Neural cell (in vitro differentiated cells): Measurements from ENCODE around the gene SMTN. TPM values are rescaled to one million over a fixed set of nuclear protein-coding genes. Genes with fewer than 3 reads are reported as not detected.

ENCODE experiments used
- H2AFZ ChIP-seq: fragments of 200-600, 300-800 bp; sonication (generic), shearing (Covaris generic); 2 replicates; pipeline ENCODE4 v1.6.0; 2014; ENCODE audit warnings: low read depth, mild to moderate bottlenecking, antibody characterized with exemption, low read length, moderate library complexity
- H3F3A ChIP-seq: fragments of 200-600 bp; shearing (Covaris generic); 2 replicates; pipeline ENCODE4 v1.6.1; 2016; ENCODE audit warnings: mild to moderate bottlenecking, moderate library complexity, mixed read lengths, antibody characterized with exemption, low read length; ENCODE audit not compliant: insufficient read depth, poor library complexity, severe bottlenecking
- H3K27ac ChIP-seq: fragments of 200-600, 300-800 bp; sonication (generic), shearing (Covaris generic); 2 replicates; pipeline ENCODE4 v1.5.1; 2014; ENCODE audit warnings: mild to moderate bottlenecking, low read length, moderate library complexity
- H3K27me3 ChIP-seq: fragments of 300-800, 200-600 bp; sonication (generic), shearing (Covaris generic); 2 replicates; pipeline ENCODE4 v1.6.0; 2014; ENCODE audit warnings: mild to moderate bottlenecking, low read depth, low read length, moderate library complexity; ENCODE audit not compliant: insufficient read depth
- H3K36me3 ChIP-seq: fragments of 300-800, 200-600 bp; sonication (generic), shearing (Covaris generic); 2 replicates; pipeline ENCODE4 v1.5.1; 2014; ENCODE audit warnings: mild to moderate bottlenecking, antibody characterized with exemption, low read length, moderate library complexity; ENCODE audit not compliant: insufficient read depth
- H3K4me2 ChIP-seq: fragments of 300-800, 200-600 bp; sonication (generic), shearing (Covaris generic); 2 replicates; pipeline ENCODE4 v1.6.0; 2014; ENCODE audit warnings: mild to moderate bottlenecking, low read length
- H3K4me3 ChIP-seq: fragments of 300-800, 200-600 bp; sonication (generic), shearing (Covaris generic); 2 replicates; pipeline ENCODE4 v1.5.1; 2014; ENCODE audit warnings: mild to moderate bottlenecking, low read length, moderate library complexity
- H3K79me2 ChIP-seq: fragments of 200-600 bp; shearing (Covaris generic); replicated peaks from 2 replicates; pipeline ENCODE4 v1.6.0; 2014; ENCODE audit warnings: mild to moderate bottlenecking, low read length, moderate library complexity; ENCODE audit not compliant: insufficient read depth
- H3K9ac ChIP-seq: fragments of 300-800, 200-600 bp; sonication (generic), shearing (Covaris generic); 2 replicates; pipeline ENCODE4 v1.6.1; 2016; ENCODE audit warnings: mild to moderate bottlenecking, low read length, mixed read lengths
- H3K9me2 ChIP-seq: fragments of 200-600 bp; shearing (Covaris generic); 2 replicates; pipeline ENCODE4 v1.6.1; 2016; ENCODE audit warnings: mild to moderate bottlenecking, low read length, mixed read lengths; ENCODE audit not compliant: insufficient read depth
- H3K9me3 ChIP-seq: fragments of 200-600, 300-800 bp; sonication (generic), shearing (Covaris generic); 2 replicates; pipeline ENCODE4 v1.6.1; 2016; ENCODE audit warnings: mild to moderate bottlenecking, mixed run types, low read length, moderate library complexity, mixed read lengths
- H4K20me1 ChIP-seq: fragments of 200-600 bp; shearing (Covaris generic); 2 replicates; pipeline ENCODE4 v1.6.1; 2016; ENCODE audit warnings: mild to moderate bottlenecking, mixed run types; ENCODE audit not compliant: insufficient read depth
- EP300 ChIP-seq: fragments of 450-650 bp; conservative IDR thresholded peaks from 2 replicates; pipeline ENCODE4 v1.6.1; 2014; ENCODE audit warnings: antibody characterized with exemption, mild to moderate bottlenecking, moderate library complexity; ENCODE audit not compliant: poor library complexity, severe bottlenecking
- EZH2 ChIP-seq: fragments of 200-600, 300-800 bp; shearing (Covaris generic), sonication (generic); IDR thresholded peaks from 2 replicates; pipeline ENCODE4 v1.6.1; 2014; ENCODE audit warnings: antibody characterized with exemption, low read length, borderline replicate concordance, mild to moderate bottlenecking; ENCODE audit not compliant: insufficient read depth, poor library complexity, severe bottlenecking
- MXI1 ChIP-seq: fragments of 450-650 bp; conservative IDR thresholded peaks from 2 replicates; pipeline ENCODE4 v1.6.1; 2014; ENCODE audit warnings: antibody characterized with exemption, mild to moderate bottlenecking; ENCODE audit not compliant: poor library complexity, severe bottlenecking
- POLR2AphosphoS5 ChIP-seq: IDR thresholded peaks from 2 replicates; pipeline ENCODE4 v1.6.1; 2012
- RAD21 ChIP-seq: fragments of 450-650 bp; conservative IDR thresholded peaks from 2 replicates; pipeline ENCODE4 v1.6.1; 2014; ENCODE audit warnings: antibody characterized with exemption, mild to moderate bottlenecking, moderate library complexity
- REST ChIP-seq: IDR thresholded peaks from 2 replicates; pipeline ENCODE4 v1.6.1; 2012; ENCODE audit warnings: borderline replicate concordance
- SMC3 ChIP-seq: fragments of 450-650 bp; conservative IDR thresholded peaks from 2 replicates; pipeline ENCODE4 v1.6.1; 2014; ENCODE audit warnings: antibody characterized with exemption, mild to moderate bottlenecking, moderate library complexity; ENCODE audit not compliant: poor library complexity
- TAF1 ChIP-seq: IDR thresholded peaks from 2 replicates; pipeline ENCODE4 v1.6.1; 2012; ENCODE audit warnings: low read depth
- polyA plus RNA-seq: library from polyadenylated mRNA; depleted of rRNA; stranded (reverse); fragments of >200 nt; gene quantifications from 2 replicates; pipeline ENCODE4 v1.2.3, GENCODE V29; 2014
- TF ChIP-seq, protein P1 (sequence below): fragments of 450-650 bp; IDR thresholded peaks from 2 replicates; pipeline ENCODE4 v1.5.1; 2014; ENCODE audit warnings: antibody characterized with exemption, mild to moderate bottlenecking, moderate library complexity; ENCODE audit not compliant: poor library complexity, severe bottlenecking

SMTN gene
- polyA plus RNA-seq, 1 donor from 2014 or later = 3.4 TPM

DNA sequence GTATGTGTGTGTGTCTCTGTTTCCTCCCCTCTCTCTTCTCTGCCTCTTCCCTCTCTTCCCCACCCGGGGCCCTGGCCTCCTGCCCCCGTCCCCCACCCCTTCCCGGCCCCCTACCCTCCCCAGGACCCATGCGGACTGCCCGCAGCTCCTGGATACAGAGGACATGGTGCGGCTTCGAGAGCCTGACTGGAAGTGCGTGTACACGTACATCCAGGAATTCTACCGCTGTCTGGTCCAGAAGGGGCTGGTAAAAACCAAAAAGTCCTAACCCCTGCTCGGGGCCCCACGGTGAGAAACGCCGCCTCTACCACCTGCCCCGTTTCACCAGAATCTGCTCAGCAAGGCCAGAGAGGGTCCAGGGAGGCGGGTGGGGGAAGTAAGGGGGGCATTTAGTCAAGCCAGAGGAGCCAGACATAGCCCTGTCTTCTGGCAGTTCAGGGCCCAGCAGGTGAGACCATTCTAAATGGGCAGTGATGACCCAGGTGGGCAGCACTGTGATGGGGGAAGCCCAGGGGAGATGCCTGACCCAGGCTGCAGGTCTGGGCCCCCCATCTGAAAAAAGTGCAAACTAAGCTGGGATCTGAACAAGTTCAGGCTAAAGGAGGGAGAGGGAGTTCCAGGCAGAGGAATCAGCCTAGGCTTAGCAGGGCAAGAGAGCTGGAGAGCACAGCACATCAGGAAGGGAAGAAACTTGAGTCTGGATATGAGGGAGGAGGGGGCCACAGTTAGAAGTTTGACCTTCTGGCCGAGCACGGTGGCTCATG is 19.8 kb downstream of the SMTN start:
- H3K27me3 ChIP-seq = no peaks in the 10 kb centered on the region
- H2AFZ ChIP-seq = no peak overlapping the region
- H3K4me3 ChIP-seq = no peak overlapping the region
- H3K9me2 ChIP-seq = no peaks in the 10 kb centered on the region
- no peaks in the 10 kb centered on the region for H3F3A ChIP-seq
- H3K9ac ChIP-seq = no peak overlapping the region
- no peak overlapping the region for H3K4me2 ChIP-seq
- no peaks in the 10 kb centered on the region for H3K79me2 ChIP-seq
- TF ChIP-seq SMC3 (no peak), MXI1 (no peak), TAF1 (no peak), EP300 (no peak), RAD21 (no peak), REST (no peak), EZH2 (no peak), POLR2AphosphoS5 (no peak)
- TF ChIP-seq, protein P1, sequence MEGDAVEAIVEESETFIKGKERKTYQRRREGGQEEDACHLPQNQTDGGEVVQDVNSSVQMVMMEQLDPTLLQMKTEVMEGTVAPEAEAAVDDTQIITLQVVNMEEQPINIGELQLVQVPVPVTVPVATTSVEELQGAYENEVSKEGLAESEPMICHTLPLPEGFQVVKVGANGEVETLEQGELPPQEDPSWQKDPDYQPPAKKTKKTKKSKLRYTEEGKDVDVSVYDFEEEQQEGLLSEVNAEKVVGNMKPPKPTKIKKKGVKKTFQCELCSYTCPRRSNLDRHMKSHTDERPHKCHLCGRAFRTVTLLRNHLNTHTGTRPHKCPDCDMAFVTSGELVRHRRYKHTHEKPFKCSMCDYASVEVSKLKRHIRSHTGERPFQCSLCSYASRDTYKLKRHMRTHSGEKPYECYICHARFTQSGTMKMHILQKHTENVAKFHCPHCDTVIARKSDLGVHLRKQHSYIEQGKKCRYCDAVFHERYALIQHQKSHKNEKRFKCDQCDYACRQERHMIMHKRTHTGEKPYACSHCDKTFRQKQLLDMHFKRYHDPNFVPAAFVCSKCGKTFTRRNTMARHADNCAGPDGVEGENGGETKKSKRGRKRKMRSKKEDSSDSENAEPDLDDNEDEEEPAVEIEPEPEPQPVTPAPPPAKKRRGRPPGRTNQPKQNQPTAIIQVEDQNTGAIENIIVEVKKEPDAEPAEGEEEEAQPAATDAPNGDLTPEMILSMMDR = no peak
- H3K36me3 ChIP-seq = no peaks in the 10 kb centered on the region
- no peak overlapping the region for H3K27ac ChIP-seq
- no peaks in the 10 kb centered on the region for H4K20me1 ChIP-seq
- H3K9me3 ChIP-seq = no peaks in the 10 kb centered on the region

- H3K27ac ChIP-seq = no peak overlapping the region
Measured at GRCh38 chr22:31102441-31103081, 21.4 kb downstream of the SMTN start.

More at GRCh38 chr22:31102441-31103081, 21.4 kb downstream of the SMTN start:
- Histone ChIP-seq H4K20me1 (no peaks in the 10 kb centered on the region), H3K4me3 (no peak overlapping the region), H3K79me2 (no peaks in the 10 kb centered on the region), H3F3A (no peaks in the 10 kb centered on the region), H3K27me3 (no peaks in the 10 kb centered on the region), H3K9me3 (no peaks in the 10 kb centered on the region), H3K4me2 (no peak overlapping the region), H3K9me2 (no peaks in the 10 kb centered on the region), H3K9ac (no peak overlapping the region), H2AFZ (no peak overlapping the region), H3K36me3 (no peaks in the 10 kb centered on the region)
- TF ChIP-seq REST (no peak), MXI1 (no peak), SMC3 (no peak), RAD21 (no peak), POLR2AphosphoS5 (no peak), TAF1 (no peak), EZH2 (no peak), EP300 (no peak)
- TF ChIP-seq, protein P1 = no peak
